ENCODE data around the gene C8A. TPM values are rescaled to one million over a fixed set of nuclear protein-coding genes. Genes with fewer than 3 reads are reported as not detected.

The C8A gene
- total RNA-seq, 1 experiment from 2014 or later = 0.13 TPM

GRCh38 chr1:56963667-56964066 lies 109.1 kb downstream of the C8A start:
- no peak for DNase-seq (ENCODE audit: low spot score)
- 0 out of 2 replicates have a peak, but pooled peaks cover under 1% of the 10 kb centered on the region for H3K9me3 Mint-ChIP-seq
- ChIA-PET POLR2A (no interaction called here), CTCF (interaction anchor here (1.0 to 1.7 kb wide), 2 partner anchors 42 to 143 kb away, joined by 3 to 5 read pairs; no protein-coding TSS in a partner anchor)
- ATAC-seq = no peak
- no peaks in the 10 kb centered on the region for H3K4me1 Mint-ChIP-seq
- no peak overlapping the region for H3K27ac Mint-ChIP-seq
- H3K4me3 Mint-ChIP-seq = no peak overlapping the region
- H3K27me3 Mint-ChIP-seq (ENCODE audit: low read depth) = no peaks in the 10 kb centered on the region
- no peaks in the 10 kb centered on the region for H3K36me3 Mint-ChIP-seq
- TF ChIP-seq GABPB1 (CRISPR knock-in tag; IDR thresholded peaks at IDR 0.05) (peak; percentile 92), ZNF317 (CRISPR knock-in tag; IDR thresholded peaks at IDR 0.05; ENCODE audit: borderline replicate concordance, low read depth) (no peak)

- no peak overlapping the region for H3K27ac Mint-ChIP-seq
- no peaks in the 10 kb centered on the region for H3K36me3 Mint-ChIP-seq
- no peaks in the 10 kb centered on the region for H3K4me1 Mint-ChIP-seq
- CTCF ChIA-PET = interaction anchor here (1.7 kb wide), 1 partner anchor 144 kb away, joined by 5 read pairs; no protein-coding TSS in a partner anchor
- no peak for DNase-seq (ENCODE audit: low spot score)
- peaks cover 9% of the 10 kb centered on the region for H3K9me3 Mint-ChIP-seq
- no peak for TF ChIP-seq ZNF396 (CRISPR knock-in tag; IDR thresholded peaks at IDR 0.05; ENCODE audit: borderline replicate concordance)
- H3K4me3 Mint-ChIP-seq = no peak overlapping the region
- ATAC-seq = no peak
- POLR2A ChIA-PET = no interaction called here
- H3K27me3 Mint-ChIP-seq (ENCODE audit: low read depth) = no peaks in the 10 kb centered on the region
Measured at GRCh38 chr1:56964349-56965017, 109.9 kb downstream of the C8A start.

- Mint-ChIP-seq H3K27ac (no peak overlapping the region), H3K4me3 (no peak overlapping the region), H3K9me3 (peaks cover 9% of the 10 kb centered on the region), H3K27me3 (ENCODE audit: low read depth) (0 out of 2 replicates have a peak, but pooled peaks cover 3% of the 10 kb centered on the region), H3K4me1 (no peaks in the 10 kb centered on the region), H3K36me3 (no peaks in the 10 kb centered on the region)
- ATAC-seq = no peak
- POLR2A ChIA-PET = no interaction called here
- CTCF ChIA-PET = interaction anchor here (1.3 kb wide), 1 partner anchor 134 kb away, joined by 5 read pairs; no protein-coding TSS in a partner anchor
- no peak for DNase-seq (ENCODE audit: low spot score)
- no peak for TF ChIP-seq ZNF425 (CRISPR knock-in tag; conservative IDR thresholded peaks at IDR 0.05)
Measured at GRCh38 chr1:56965191-56965590, 110.6 kb downstream of the C8A start.

GRCh38 chr1:56965916-56966697 lies 111.5 kb downstream of the C8A start, which contains the start of gene C8B:
C8B (minus strand) TSS chr1:56966015; CDS start chr1:56965948, 67 bp downstream.
- ChIA-PET CTCF (interaction anchor here (0.7 to 1.3 kb wide), 2 partner anchors 134 to 163 kb away, joined by 3 to 5 read pairs; no protein-coding TSS in a partner anchor), POLR2A (no interaction called here)
- no peaks in the 10 kb centered on the region for H3K36me3 Mint-ChIP-seq
- 0 out of 2 replicates have a peak, but pooled peaks cover 4% of the 10 kb centered on the region for H3K27me3 Mint-ChIP-seq (ENCODE audit: low read depth)
- H3K27ac Mint-ChIP-seq = no peak within 1 kb of the TSS
- no peaks in the 10 kb centered on the region for H3K4me1 Mint-ChIP-seq
- ATAC-seq = no peak
- peaks cover 9% of the 10 kb centered on the region for H3K9me3 Mint-ChIP-seq
- DNase-seq (ENCODE audit: low spot score) = no peak
- no peak within 1 kb of the TSS for H3K4me3 Mint-ChIP-seq
- TF ChIP-seq ZSCAN18 (CRISPR knock-in tag; IDR thresholded peaks at IDR 0.05) (no peak), ZNF423 (CRISPR knock-in tag; IDR thresholded peaks at IDR 0.05) (no peak)

GRCh38 chr1:56966698-56966999 lies 112.1 kb downstream of the C8A start:
- DNase-seq (ENCODE audit: low spot score) = no peak
- H3K27me3 Mint-ChIP-seq (ENCODE audit: low read depth) = 0 out of 2 replicates have a peak, but pooled peaks cover 4% of the 10 kb centered on the region
- H3K4me1 Mint-ChIP-seq = no peaks in the 10 kb centered on the region
- ChIA-PET CTCF (no interaction called here), POLR2A (no interaction called here)
- H3K36me3 Mint-ChIP-seq = no peaks in the 10 kb centered on the region
- H3K4me3 Mint-ChIP-seq = no peak overlapping the region
- ATAC-seq = no peak
- TF ChIP-seq KAT7 (CRISPR knock-in tag; IDR thresholded peaks at IDR 0.05; ENCODE audit: borderline replicate concordance) (no peak), HMGA2 (CRISPR knock-in tag; IDR thresholded peaks at IDR 0.05) (peak; percentile 97)
- no peak overlapping the region for H3K27ac Mint-ChIP-seq
- peaks cover 9% of the 10 kb centered on the region for H3K9me3 Mint-ChIP-seq
